Measurements from ENCODE around the gene SYTL2.

DNA sequence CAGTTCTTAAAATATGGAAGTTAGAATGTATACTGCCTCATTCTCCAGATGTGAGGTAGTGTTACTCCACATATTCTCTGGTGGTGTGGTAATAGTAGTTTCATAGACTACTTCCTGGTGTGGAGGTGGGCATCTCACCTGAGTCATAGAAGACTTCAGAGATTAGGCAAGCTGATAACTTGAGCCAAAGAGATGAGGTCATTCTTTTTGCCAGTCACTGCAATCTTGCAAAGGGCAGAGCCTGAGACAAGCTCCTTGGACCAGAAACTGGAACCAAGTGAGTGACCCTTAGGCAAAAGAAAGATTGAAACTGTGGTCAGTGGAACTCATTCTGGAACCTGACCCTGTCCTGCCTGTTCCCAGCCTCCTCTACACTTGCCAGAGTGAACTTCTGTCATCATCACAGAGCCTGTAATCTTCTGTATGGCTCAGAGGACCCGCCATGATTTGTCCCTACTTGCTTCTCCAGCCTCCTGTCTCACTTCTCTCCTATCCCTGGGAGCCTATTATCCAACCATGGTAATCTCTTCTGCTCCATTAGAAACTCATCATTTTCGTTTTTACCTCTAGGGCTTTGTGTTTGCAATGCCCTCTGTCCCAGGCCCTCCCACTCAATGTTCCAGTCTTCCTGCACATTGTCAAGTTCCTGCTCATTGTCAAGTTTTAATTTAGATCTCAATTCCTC is 33.6 kb upstream of the SYTL2 start:
- TF ChIP-seq, protein P1, sequence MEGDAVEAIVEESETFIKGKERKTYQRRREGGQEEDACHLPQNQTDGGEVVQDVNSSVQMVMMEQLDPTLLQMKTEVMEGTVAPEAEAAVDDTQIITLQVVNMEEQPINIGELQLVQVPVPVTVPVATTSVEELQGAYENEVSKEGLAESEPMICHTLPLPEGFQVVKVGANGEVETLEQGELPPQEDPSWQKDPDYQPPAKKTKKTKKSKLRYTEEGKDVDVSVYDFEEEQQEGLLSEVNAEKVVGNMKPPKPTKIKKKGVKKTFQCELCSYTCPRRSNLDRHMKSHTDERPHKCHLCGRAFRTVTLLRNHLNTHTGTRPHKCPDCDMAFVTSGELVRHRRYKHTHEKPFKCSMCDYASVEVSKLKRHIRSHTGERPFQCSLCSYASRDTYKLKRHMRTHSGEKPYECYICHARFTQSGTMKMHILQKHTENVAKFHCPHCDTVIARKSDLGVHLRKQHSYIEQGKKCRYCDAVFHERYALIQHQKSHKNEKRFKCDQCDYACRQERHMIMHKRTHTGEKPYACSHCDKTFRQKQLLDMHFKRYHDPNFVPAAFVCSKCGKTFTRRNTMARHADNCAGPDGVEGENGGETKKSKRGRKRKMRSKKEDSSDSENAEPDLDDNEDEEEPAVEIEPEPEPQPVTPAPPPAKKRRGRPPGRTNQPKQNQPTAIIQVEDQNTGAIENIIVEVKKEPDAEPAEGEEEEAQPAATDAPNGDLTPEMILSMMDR (IDR thresholded peaks at IDR 0.05) = no peak
- no peak for TF ChIP-seq POLR2A (IDR thresholded peaks at IDR 0.05)

Data from right lobe of liver (tissue), 4 donors.